HG03378 (cell line): ENCODE results near the gene ALAD.
"Not testable (repeated sequence)": the region's sequence is repeated elsewhere in the genome, so short reads cannot be mapped to it uniquely, and the experiment has no call there.

Experiments
- ATAC-seq: cut with Tn5 transposase; IDR thresholded peaks from one replicate; pipeline ENCODE4 v1.9.1; 2021; ENCODE audit warnings: mild to moderate bottlenecking, moderate library complexity; ENCODE audit not compliant: unreplicated experiment

ALAD gene

DNA sequence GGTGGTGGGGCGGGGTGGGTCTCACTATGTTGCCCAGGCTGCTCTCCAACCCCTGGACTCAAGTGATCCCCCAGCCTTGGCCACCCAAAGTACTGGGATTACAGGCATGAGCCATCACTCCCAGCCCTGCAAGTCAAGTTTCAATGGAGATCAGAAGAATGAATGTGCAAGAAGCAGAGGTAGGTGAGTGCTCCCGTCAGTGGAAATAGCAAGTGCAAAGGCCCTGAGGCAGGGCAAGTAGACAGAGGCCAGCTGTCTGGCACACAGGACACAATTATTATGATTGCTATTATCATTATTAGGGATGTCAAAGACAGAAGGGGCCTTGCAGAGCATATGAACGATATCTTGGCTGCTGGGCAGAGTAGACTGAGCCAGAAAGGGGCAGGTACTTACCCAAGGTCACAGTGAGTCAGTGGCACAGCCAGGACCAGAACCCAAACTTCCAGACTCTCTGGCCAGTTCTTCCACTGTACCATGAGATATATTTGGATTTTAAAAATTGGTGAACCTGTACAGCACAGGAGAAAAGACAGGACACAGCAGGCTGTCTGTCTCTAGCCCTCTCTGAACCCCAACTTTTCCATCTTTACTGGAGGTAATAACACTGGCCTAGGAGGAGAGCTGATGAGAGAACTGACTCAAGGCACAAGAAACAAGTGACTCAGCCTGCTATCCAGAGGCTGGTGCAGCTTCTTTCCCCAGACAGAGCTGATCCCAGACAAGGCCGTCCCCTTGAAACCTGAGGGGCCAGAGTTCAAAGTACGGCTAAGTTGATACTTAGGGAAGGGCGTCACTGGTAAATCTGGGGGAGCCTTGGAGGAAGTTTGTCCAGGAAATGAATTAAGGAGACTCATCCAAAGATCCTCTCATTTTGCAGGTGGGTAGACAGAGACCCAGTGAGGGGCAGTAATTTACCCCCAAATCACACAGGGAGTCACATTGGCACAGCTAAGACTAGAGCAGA is 25.7 kb downstream of the ALAD start:
- no peak for ATAC-seq

DNA sequence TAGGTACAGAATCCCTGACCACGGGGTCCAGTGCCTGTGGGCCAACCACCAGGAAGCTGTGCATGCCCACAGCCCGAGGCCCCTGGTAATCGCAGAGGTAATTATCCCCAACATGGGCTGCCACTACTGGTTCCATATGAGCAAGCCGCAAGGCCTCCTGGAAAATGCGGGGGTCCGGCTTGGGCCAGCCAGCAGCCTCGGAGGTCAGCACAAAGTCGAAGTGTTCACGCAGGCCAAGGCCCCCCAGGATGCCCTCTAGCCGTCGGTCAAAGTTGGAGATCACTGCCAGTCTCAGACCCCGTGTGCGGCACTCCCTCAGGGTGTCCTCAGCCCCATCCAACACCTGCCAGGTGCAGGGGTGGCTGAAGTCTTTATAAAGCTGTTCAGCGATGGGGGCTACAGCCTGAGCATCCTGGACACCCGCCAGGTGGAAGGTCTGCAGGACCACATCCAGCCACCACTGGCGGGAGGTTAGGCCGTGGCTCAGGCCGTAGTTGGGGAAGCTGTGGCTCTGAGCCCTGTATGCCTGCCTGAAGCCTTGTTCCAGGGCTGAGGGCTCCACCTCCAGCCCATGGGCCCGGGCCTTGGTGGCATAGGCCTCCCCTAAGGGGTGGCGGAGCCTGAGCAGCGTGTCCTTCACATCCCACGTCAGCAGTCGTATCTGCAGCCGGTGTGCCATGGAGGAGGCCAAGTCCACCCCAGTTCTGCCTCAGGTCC is 27.2 kb downstream of the ALAD start:
- no peak for ATAC-seq

DNA sequence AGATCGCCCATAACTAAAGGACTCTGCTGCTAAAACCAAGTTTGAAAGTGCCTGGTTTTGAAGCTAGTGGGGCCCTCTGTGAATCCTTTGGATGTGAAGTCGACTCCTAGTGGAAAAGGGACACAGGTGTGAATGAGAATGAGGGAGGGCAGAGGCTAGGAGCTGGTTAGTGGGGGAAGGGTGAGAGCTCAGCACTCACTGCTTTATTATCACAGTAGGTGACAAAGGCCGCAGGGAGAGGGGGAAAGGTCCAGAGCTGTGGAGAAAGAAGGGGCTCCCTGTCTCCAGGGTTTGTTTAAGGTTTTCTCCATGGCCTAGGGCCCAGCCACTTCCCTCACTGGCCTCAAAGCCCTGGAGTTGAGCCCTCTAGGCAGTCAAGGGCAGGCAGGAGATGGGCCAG is 27.8 kb downstream of the ALAD start:
- ATAC-seq, result no peak

DNA sequence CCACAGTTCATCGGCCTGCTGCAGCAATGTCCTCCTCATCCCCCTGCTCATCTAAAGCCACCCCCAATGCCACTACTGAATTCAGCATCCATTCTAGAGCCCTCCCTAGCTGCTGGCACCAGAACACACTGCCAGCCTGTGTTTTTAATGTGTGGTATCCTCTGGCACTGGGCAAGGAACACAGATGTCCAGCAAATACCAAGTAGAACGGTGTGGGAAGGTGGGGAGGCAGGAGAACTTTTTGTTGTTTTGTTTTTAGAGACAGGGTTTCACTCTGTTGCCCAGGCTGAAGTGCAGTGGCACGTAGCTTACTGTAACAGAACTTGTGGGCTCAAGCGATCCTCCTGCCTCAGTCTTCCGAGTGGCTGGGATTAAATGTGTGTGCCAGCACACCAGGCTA is 29.0 kb downstream of the ALAD start:
- no peak for ATAC-seq

DNA sequence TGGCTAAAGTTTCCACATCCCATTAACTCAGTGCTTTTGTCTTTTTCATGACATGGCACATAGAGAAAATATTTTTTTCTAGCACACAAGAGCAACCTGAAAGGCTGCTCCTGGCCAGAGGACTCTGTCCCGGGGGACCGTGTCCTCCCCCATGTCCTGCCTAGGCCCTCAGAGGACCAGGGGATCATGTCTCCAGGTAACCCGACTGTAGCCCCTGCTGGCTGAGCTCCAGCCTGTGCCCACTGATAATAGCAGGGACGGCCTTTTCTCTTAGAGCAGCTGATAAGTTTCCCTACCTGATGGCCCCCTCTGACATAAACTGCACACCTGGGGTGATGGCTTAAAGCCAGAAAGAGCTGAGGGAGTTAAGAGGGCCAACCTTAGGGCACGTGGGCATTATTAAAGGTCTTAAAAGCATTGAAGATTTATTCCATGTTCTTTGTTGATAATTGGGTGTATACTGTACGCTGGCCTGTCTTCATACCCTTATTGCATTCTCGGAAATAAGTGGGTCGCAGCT is 30.2 kb downstream of the ALAD start:
- no peak for ATAC-seq

DNA sequence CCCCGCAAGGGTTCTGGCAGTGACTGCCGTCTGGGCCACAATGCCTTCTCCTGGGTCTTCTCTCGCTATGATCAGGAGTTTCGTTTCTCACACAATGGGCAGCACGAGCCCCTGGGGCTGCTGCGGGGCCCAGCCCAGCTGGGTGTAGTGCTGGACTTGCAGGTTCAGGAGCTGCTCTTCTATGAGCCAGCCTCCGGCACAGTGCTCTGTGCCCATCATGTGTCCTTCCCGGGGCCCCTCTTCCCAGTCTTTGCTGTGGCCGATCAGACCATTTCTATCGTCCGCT is 31.3 kb downstream of the ALAD start:
- ATAC-seq, result no peak

DNA sequence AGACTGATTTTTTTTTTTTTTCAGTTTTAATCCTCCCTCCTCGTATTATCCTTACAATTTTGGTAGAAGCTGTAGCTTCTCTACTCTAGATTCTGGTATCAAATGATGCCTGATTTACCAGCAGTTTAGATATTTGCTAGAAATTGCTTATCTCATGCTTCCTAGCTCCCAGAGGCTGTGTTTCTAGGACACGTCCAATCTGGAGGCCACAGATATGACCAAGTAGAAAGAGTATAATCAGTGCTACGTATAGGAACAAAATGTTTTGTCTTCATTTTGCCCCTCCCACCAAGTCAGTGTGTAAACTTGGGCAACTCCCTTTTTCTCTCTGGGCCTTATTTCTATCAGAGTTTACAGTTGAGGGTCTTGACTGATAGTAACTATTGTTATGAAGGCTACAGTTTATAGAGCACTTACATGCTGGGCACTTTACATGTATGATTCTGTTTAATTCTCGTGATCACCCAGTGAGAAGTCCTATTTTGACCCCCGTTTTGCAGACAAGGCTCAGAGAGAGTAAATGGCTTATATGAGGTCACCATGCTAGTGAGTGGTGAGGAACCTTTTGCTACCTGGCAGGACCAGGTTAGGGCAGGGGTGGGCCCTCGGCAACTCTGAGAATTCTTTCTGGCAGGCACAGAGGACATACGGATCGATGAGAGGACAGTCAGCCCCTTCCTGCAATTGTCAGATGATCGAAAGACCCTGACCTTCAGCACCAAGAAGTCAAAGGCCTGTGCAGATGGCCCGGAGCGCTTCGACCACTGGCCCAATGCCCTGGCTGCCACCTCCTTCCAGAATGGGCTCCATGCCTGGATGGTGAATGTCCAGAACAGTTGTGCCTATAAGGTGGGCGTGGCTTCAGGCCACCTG is 31.9 kb downstream of the ALAD start:
- ATAC-seq, result no peak

DNA sequence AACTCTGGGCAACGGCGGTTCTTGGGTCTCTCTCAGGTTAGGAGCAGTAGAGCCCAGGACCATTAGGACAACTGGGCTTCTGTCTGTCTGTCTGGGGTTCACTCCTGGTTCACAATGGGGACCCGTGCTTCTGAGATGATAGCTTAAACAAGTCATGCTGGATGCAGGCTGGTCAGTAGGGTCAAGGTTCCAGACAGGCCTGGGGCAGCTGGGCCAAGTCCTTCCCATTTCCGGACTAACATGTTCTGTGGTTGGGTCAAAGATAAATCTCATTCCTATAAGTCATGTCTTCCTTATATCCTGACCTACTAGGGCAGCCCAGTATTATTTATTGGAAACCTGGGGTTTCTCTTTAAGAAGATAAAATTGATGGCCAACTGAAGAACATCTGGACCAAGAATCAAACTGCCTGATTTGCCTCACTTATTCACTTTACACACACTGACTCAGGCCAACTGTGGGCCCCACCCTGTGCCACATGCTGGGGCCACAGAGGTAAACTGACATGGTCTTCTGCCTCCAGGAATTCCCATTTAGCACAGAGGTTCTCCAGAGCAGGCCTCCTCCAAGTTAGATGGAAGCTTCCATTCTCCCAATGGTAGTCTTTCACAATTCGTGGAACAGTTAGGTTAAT is 32.6 kb downstream of the ALAD start:
- no peak for ATAC-seq

DNA sequence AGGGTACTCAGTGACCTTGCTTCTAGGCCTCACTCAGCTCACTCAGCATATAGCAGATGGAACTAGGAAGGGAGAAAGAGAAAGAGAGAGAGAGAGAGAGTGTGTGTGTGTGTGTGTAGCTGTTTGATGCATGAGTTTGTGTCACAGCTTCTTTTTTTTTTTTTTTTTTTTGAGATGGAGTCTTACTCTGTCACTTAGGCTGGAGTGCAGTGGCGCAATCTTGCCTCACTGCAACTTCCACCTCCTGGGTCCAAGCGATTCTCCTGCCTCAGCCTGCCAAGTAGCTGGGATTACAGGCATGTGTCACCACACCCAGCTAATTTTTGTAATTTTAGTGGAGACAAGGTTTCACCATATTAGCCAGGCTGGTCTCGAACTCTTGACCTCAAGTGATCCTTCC is 35.4 kb downstream of the ALAD start:
- not testable (repeated sequence) for ATAC-seq

DNA sequence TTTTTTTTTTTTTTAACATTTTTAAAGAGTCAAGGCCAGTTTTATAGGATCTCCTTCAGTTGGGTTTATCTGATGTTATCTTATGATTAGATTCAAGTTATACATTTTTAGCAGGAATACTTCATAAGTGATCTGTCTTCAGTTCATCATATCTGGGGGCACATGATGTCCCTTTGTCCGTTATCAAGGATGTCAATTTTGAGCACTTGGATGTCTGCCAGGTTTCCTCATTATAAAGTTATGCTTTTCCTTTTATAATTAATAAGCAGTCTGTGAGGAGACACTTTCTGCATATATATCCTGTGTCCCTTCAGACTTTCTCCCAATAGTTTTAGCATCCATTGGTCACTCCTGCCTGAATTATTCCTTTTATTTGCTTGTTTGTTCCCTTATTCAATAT is 36.1 kb downstream of the ALAD start:
- ATAC-seq, result no peak

DNA sequence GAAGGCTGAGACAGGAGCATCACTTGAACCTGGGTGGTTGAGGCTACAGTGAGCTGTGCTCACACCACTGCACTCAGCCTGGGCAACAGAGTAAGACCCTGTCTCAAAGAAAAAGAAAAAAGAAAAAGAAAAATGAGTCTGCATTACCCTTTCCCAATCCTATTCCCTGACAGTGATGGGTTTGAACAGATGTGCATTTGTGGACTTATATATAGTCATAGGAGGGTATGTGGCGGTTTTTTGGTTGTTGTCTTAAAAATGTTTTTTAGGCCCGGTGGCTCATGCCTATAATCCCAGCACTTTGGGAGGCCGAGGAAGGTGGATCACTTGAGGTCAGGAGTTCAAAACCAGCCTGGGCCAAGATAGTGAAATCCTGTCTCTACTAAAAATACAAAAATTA is 37.7 kb downstream of the ALAD start:
- ATAC-seq, result no peak

DNA sequence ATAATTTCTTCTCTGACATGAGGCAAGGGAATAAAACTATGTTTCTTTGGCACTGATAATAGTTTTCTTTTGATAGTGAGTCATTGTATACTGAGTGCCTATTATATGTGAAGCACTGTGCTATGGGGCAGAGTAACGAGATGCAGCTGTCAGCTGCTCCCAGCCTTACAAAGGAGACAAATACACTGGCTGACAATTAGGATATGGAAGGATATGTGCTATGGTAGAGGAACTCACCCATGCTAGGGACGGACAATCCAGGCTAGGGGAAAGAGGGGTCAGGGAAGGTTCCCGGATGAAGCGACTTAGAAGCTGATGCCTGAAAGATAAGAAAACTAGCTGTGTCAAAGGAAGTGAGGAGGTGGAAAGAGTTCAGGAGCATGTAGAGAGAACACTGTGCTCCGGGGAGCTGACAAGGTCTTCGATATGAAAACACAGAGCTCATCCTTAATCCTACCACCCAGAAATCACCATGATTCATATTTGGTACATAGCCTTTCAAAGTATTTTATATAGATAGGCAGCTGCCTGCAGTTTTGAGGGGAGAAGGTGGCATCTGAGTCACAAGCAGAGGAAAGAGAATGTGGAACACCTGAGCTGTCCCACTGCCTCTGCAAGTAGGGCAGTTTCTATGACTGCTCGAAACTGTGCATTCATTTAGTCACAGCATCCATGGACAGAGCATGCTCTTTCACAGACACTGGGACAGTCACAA is 39.6 kb downstream of the ALAD start:
- no peak for ATAC-seq

DNA sequence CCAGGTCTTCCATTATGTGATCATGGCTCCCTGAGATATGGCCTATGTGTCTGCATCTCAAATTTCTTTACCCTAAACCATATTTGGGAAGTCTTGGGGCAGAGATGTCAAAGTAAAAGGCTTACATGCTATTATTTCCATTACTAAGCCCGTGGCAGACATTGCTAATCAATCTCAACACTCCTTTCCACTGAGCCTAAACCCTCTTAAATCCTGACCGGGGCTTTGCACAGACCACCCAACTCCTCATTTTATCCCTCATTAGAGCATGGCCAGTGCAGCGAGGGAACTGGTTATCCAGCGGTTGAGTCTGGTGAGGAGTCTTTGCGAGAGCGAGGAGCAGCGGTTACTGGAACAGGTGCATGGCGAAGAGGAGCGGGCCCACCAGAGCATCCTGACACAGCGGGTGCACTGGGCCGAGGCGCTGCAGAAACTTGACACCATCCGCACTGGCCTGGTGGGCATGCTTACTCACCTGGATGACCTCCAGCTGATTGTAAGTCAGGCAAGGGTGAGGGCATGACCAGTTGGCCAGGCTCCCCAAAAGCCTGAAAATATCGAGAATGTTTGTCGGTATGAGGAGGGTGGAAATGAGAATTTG is 40.7 kb downstream of the ALAD start:
- no peak for ATAC-seq

DNA sequence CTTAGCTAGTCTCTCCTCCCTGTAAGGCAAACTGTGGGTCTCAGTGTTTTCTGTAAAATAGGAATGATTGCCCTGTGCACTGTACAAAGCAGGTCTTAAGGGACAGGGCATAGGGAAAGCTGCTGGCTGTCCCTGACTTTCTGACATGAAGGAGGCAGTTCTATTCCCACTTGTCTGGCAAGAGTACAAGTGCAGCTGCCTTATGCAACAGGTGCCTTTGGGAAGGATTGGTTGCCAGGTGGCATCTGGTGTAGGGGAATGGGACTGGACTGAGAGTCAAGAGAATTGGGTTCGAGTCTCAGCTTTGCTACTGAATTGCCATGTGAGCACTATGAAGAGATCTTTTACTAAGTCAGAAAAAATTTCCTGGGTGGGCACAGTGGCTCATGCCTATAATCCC is 41.7 kb downstream of the ALAD start:
- no peak for ATAC-seq

DNA sequence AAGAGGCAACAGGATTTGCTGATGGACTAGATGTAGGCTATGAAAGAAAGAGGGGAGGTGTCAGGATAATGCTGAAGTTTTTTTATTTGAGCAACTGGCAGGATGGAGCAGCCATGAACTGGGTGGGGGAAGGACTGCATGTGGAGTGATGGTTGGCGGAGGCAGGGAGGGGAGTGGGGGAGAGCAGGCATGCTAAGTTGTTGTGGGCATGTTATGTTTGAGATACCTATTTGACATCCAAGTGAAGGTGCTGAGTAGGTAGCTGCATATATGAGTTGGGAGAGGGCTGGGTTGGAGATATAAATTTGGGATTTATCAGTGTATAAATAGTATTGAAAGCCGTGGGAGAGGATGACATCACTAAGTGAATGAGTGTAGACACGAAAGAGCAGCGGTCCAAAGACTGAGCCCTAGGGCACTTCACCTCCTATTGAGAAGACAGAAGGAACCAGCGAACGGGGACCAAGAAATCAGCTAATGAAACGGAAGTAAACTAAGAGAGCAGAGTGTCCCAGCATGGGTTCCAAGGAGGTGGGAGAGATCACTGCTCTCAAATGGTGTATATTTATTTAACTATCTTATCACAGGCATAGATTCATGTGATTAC is 44.3 kb downstream of the ALAD start:
- no peak for ATAC-seq

DNA sequence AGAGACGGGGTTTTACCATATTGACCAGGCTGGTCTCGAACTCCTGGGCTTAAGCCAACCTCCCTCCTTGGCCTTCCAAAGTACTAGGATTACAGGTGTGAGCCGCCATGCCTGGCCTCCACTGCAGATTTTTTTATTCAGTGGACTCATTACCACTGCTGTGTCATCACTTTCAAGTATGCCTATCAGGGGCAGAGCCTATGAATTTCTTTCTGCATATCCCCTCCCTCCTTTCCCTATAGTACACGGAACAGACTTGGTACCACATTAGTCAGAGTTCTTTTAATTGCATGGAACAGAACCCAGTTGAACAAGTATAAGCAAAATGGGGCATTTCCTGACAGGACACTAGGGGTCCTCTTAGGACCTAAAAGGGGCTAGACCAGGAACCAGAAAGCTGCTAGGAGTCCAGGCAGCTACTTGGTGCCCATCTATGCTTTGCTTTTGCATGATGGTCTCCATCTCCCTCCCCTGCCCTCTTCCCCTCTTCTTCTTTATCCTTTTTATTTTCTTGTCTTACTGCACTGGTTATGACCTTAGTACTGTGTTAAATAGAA is 46.0 kb downstream of the ALAD start:
- no peak for ATAC-seq

DNA sequence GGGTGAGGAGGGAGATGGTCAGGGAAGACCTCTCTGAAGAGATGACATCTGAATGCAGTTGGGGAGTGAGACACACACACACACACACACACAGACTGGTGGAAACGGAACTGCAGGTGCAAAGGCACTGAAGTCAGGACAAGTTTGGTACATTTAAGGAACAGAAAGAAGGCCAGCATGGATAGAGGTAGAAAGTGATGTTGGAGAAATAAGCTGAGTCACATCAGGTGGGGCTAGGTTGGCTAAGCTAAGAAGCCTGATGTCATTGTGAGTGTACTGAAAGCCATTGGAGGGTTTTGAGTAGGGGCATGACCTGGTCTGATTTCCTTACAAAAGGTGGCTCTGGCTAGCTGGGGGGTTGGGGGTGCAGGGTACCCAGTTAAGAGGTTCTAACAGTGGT is 48.7 kb downstream of the ALAD start:
- no peak for ATAC-seq

DNA sequence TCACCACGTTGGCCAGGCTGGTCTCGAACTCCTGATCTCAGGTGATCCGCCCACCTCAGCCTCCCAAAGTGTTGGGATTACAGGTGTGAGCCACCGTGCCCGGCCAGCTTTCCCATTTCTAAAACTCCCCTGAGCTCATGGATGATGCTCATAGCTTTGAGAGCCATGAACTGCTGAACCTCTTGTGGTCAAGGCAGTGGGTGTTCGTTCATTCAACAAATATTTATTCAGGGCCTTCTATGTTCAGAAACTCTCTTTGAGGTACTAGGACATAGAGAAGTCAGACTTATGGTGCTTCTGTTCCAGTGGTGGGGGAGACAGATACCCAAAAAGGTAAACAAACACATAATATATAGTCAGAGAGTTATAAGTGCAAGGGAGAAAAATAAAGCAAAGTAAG is 49.1 kb downstream of the ALAD start:
- no peak for ATAC-seq

DNA sequence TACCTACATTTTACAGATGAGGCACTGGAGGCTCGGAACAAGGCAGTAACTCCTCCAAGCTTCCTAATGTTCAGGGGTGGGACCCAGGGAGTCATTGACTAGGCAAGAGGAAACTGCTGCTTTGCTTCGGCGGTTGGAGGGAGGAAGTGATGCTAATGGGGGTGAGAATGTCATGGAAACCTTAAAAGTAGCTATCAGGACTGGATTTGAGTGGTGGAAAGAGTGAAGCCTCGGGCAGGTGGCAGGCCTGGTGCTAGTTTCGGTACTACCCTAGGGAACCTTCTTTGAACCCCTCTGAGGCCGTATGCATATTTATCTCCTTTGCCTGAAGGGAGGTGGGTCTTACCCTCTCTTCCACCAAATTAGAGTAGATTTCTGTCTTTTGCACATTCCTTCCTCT is 50.1 kb downstream of the ALAD start:
- ATAC-seq, result peak; percentile 42
